HCEC 1CT (cell line): ENCODE data around the gene TLE7.

ENCODE experiments used
- DNase-seq: peaks from one replicate; pipeline ENCODE4 v3.0.0-alpha.2; 2017

TLE7 gene

GRCh38 chr16:71443714-71444113 lies 1.9 kb upstream of the TLE7 start:
- no peak for DNase-seq

- no peak for DNase-seq
Observed at GRCh38 chr16:71441348-71442050, 355 bp downstream of the TLE7 start.

GRCh38 chr16:71440669-71441347 lies 1.0 kb downstream of the TLE7 start:
- no peak for DNase-seq

- no peak for DNase-seq
Observed at GRCh38 chr16:71439523-71439922, 2.3 kb downstream of the TLE7 start.

GRCh38 chr16:71436473-71436872 lies 5.4 kb downstream of the TLE7 start:
- no peak for DNase-seq

- DNase-seq, result no peak
Observed at GRCh38 chr16:71432906-71433305, 8.9 kb downstream of the TLE7 start.

GRCh38 chr16:71431991-71432390 lies 9.9 kb downstream of the TLE7 start:
- DNase-seq, result no peak

GRCh38 chr16:71431176-71431575 lies 10.7 kb downstream of the TLE7 start:
- no peak for DNase-seq

- no peak for DNase-seq
Observed at GRCh38 chr16:71430744-71431143, 11.1 kb downstream of the TLE7 start.

- DNase-seq, result no peak
Observed at GRCh38 chr16:71429581-71429980, 12.3 kb downstream of the TLE7 start.

- DNase-seq, result no peak
Observed at GRCh38 chr16:71428883-71429282, 13.0 kb downstream of the TLE7 start.

GRCh38 chr16:71428385-71428784 lies 13.5 kb downstream of the TLE7 start:
- DNase-seq, result no peak

GRCh38 chr16:71426880-71427615 lies 14.8 kb downstream of the TLE7 start:
- DNase-seq, result no peak

GRCh38 chr16:71426069-71426879 lies 15.6 kb downstream of the TLE7 start:
- peak; percentile 38 for DNase-seq

GRCh38 chr16:71425746-71426068 lies 16.1 kb downstream of the TLE7 start:
- DNase-seq, result no peak

- DNase-seq, result no peak
Observed at GRCh38 chr16:71424626-71425025, 17.2 kb downstream of the TLE7 start.

- no peak for DNase-seq
Observed at GRCh38 chr16:71423865-71424264, 18.0 kb downstream of the TLE7 start.

- DNase-seq, result no peak
Observed at GRCh38 chr16:71423016-71423415, 18.8 kb downstream of the TLE7 start.

GRCh38 chr16:71421911-71422310 lies 19.9 kb downstream of the TLE7 start:
- DNase-seq, result peak; percentile 3

GRCh38 chr16:71414038-71414437 lies 27.8 kb downstream of the TLE7 start:
- no peak for DNase-seq

GRCh38 chr16:71413341-71413740 lies 28.5 kb downstream of the TLE7 start:
- no peak for DNase-seq

- DNase-seq, result peak; percentile 41
Observed at GRCh38 chr16:71412270-71413160, 29.3 kb downstream of the TLE7 start.
